GM10266 (cell line): Measurements from ENCODE around the gene MPL.

ENCODE experiments used
- DNase-seq: peaks from one replicate; pipeline ENCODE4 v3.0.0; 2012; ENCODE audit errors: extremely low spot score
- CTCF ChIP-seq: IDR thresholded peaks from 2 replicates; pipeline ENCODE4 v1.5.1; 2012; ENCODE audit warnings: mild to moderate bottlenecking, low read depth; ENCODE audit not compliant: control insufficient read depth, insufficient read depth; ENCODE audit errors: missing control alignments

The MPL gene

DNA sequence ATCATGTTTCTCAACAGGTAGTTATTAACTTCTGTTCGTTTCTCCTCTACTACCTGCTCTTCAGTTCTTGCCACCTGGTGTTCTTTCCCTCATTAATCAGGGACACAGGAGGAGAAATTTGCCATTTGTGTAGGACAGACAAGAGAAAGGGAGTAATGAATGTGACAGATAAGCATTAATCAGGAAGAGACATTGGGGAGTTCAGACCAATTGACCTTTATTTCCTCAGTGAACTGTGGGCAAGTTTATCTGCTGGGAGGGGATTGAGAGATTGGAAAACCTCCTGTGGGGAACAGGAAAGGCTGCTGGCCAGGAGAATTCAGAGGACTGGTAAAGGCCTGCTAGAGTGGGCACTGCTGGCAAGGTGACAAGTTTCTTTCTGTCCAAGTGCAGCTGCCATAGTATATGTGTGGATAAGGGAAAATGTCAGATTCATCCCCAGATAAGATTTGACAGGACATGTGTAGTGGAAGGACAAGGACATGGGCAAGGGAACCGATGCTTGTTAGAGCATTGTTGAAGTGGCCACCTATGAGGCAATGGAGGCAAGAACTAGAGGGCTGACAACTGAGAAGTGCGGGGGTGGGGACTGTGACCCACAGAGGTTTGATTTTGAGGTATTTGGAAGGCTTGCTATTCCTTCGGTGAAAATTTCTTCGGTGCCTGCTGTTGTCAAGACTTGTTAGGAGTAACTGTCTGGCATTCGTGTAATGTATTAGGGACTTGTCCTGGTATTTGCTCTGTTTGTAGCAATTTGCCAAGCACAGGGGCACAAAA, 64.7 kb downstream of the MPL start:
- TF ChIP-seq CTCF = no peak
- no peak for DNase-seq
